Effector memory CD8-positive, alpha-beta T cell (primary cell): ENCODE results near the gene TCF12.
"Not testable (repeated sequence)": the region's sequence is repeated elsewhere in the genome, so short reads cannot be mapped to it uniquely, and the experiment has no call there.

ENCODE experiments used
- ATAC-seq: fragments of 150-1000 bp; cut with Tn5 transposase; replicated peaks from 2 replicates; pipeline ENCODE4 v1.10.0; 2021; ENCODE audit warnings: mild to moderate bottlenecking, moderate library complexity
- DNase-seq, 3 experiments: peaks; one replicate each; pipeline ENCODE4 v3.0.0; 2021
- H3K27ac Mint-ChIP-seq, 2 donors: one replicate each; pipeline ENCODE4 v1.8.0; 2022; ENCODE audit warnings: mild to moderate bottlenecking in 2 of 2, mixed read lengths in 2 of 2, moderate library complexity in 2 of 2
- H3K27me3 Mint-ChIP-seq, 2 donors: one replicate each; pipeline ENCODE4 v1.8.0; 2022; ENCODE audit warnings: mixed read lengths in 2 of 2
- H3K36me3 Mint-ChIP-seq: one replicate; pipeline ENCODE4 v1.8.0; 2022; ENCODE audit warnings: mild to moderate bottlenecking, moderate library complexity, mixed read lengths; ENCODE audit not compliant: insufficient read depth
- H3K4me1 Mint-ChIP-seq, 2 donors: one replicate each; pipeline ENCODE4 v1.8.0; 2022; ENCODE audit warnings: low read depth in 2 of 2, mixed read lengths in 2 of 2
- H3K4me3 Mint-ChIP-seq, 2 donors: one replicate each; pipeline ENCODE4 v1.8.0; 2022; ENCODE audit warnings: mild to moderate bottlenecking in 2 of 2, mixed read lengths in 2 of 2, moderate library complexity in 2 of 2
- H3K9me3 Mint-ChIP-seq, 2 donors: one replicate each; pipeline ENCODE4 v1.8.0; 2022; ENCODE audit warnings: mixed read lengths in 2 of 2

Gene TCF12

DNA sequence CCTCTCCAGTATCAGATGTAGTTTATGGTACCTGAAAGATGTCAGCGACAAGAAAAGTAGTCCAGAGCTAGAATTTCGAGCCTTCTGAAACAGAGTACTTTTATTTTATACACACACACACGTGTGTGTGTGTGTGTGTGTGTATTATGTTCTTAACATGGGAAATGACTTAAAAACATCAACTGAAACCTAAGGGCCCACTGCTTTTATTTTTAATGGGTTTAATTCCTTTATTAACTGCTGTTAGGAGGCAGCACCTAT lies 1.9 kb downstream of the TCF12 start:
- H3K4me1 Mint-ChIP-seq, result peaks cover 29 to 54% of the 10 kb centered on the region in 2 donors
- peak overlapping the region; percentile 87 to 88 for H3K4me3 Mint-ChIP-seq
- H3K9me3 Mint-ChIP-seq, result no peaks in the 10 kb centered on the region

GRCh38 chr15:56923174-56923591 lies 4.7 kb downstream of the TCF12 start:
- H3K27me3 Mint-ChIP-seq, result no peaks in the 10 kb centered on the region
- peaks cover 23% of the 10 kb centered on the region for H3K36me3 Mint-ChIP-seq
- no peaks in the 10 kb centered on the region for H3K9me3 Mint-ChIP-seq
- peaks cover 36 to 62% of the 10 kb centered on the region in 2 donors for H3K4me1 Mint-ChIP-seq
- DNase-seq (no peak), ATAC-seq (no peak)
- H3K4me3 Mint-ChIP-seq, result no peak overlapping the region
- peak overlapping the region in 1 of 2 donors; percentile 25 for H3K27ac Mint-ChIP-seq

More for the DNA sequence above, 1.9 kb downstream of the TCF12 start:
- H3K27ac Mint-ChIP-seq, result peak overlapping the region; percentile 90 to 93
- peaks cover 28% of the 10 kb centered on the region for H3K36me3 Mint-ChIP-seq
- no peak for ATAC-seq
- DNase-seq, result no peak
- H3K27me3 Mint-ChIP-seq, result no peaks in the 10 kb centered on the region

DNA sequence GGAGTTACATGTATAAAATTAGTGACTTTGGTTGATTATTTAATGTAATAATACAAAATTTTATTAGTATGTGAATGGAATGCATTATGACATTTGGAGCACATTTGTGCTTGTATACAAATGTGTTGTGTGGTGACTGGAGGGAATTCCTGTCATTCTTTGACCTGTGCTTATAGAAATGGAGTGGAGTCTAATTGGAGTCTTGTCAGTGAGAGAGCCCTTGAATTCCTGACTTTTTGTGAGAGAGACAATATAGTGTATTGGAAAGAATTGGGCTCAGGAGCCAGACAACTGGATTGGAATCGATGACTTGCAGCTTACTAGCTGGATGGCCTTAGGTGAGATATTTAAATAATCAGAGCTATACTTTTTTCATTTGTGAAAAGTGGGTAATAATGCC lies 9.4 kb downstream of the TCF12 start:
- H3K4me1 Mint-ChIP-seq, result peaks cover 41 to 77% of the 10 kb centered on the region in 2 donors
- peak overlapping the region in 1 of 2 donors; percentile 14 for H3K27ac Mint-ChIP-seq
- no peak overlapping the region for H3K4me3 Mint-ChIP-seq
- peaks cover 6% of the 10 kb centered on the region for H3K36me3 Mint-ChIP-seq
- ATAC-seq (no peak), DNase-seq (no peak)
- H3K27me3 Mint-ChIP-seq, result no peaks in the 10 kb centered on the region
- no peaks in the 10 kb centered on the region for H3K9me3 Mint-ChIP-seq

DNA sequence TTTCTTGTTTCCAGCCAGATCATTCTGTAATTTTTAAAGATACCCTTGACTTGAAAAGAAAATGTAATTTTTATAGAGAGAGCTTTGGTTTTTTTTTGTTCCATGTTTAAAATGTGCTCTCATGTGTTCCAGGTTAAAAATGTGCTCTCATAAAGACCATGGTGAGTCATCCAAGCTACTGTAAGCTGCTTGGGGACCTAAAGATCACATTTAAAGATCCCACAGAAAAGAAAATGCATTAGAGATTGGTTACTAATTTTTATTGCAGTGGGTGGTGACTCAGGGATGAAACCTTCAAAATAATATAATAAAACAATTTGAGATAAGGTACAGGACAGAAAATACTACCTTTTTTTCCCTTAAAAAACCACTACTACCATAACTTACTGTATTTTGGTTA lies 11.0 kb downstream of the TCF12 start:
- DNase-seq (no peak), ATAC-seq (no peak)
- H3K27ac Mint-ChIP-seq, result no peak overlapping the region
- no peaks in the 10 kb centered on the region for H3K9me3 Mint-ChIP-seq
- peaks cover 4% of the 10 kb centered on the region for H3K36me3 Mint-ChIP-seq
- H3K4me1 Mint-ChIP-seq, result peaks cover 43 to 72% of the 10 kb centered on the region in 2 donors
- H3K27me3 Mint-ChIP-seq, result no peaks in the 10 kb centered on the region
- no peak overlapping the region for H3K4me3 Mint-ChIP-seq

DNA sequence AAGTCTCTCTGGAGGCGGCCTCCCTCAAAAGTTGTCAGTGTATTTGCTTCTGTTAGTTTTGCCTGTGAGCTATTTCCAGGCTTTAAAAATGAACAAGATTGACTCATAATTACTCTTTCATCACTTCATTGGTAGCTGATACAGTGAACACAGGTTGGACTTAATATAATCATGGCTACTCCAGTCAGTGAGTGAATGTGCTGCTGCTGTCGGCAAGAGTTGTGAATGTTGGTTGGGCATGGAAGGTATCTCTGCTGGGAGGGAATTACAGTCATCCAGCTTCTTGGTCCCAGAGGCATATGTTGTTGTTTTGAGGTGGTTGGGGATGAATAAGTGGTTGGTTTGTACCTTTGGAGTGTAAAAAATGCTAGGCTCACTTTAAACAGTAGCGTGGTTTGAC lies 11.5 kb downstream of the TCF12 start:
- Mint-ChIP-seq H3K9me3 (no peaks in the 10 kb centered on the region), H3K4me3 (no peak overlapping the region), H3K27me3 (no peaks in the 10 kb centered on the region), H3K4me1 (peaks cover 48 to 74% of the 10 kb centered on the region in 2 donors), H3K27ac (no peak overlapping the region), H3K36me3 (peaks cover 2% of the 10 kb centered on the region)
- ATAC-seq (no peak), DNase-seq (no peak)

GRCh38 chr15:56930669-56931313 lies 12.3 kb downstream of the TCF12 start:
- Mint-ChIP-seq H3K36me3 (peaks cover 2% of the 10 kb centered on the region), H3K27ac (peak overlapping the region in 1 of 2 donors; percentile 64), H3K27me3 (no peaks in the 10 kb centered on the region), H3K9me3 (no peaks in the 10 kb centered on the region), H3K4me1 (peaks cover 44 to 77% of the 10 kb centered on the region in 2 donors), H3K4me3 (no peak overlapping the region)
- ATAC-seq, result no peak
- DNase-seq, result no peak

DNA sequence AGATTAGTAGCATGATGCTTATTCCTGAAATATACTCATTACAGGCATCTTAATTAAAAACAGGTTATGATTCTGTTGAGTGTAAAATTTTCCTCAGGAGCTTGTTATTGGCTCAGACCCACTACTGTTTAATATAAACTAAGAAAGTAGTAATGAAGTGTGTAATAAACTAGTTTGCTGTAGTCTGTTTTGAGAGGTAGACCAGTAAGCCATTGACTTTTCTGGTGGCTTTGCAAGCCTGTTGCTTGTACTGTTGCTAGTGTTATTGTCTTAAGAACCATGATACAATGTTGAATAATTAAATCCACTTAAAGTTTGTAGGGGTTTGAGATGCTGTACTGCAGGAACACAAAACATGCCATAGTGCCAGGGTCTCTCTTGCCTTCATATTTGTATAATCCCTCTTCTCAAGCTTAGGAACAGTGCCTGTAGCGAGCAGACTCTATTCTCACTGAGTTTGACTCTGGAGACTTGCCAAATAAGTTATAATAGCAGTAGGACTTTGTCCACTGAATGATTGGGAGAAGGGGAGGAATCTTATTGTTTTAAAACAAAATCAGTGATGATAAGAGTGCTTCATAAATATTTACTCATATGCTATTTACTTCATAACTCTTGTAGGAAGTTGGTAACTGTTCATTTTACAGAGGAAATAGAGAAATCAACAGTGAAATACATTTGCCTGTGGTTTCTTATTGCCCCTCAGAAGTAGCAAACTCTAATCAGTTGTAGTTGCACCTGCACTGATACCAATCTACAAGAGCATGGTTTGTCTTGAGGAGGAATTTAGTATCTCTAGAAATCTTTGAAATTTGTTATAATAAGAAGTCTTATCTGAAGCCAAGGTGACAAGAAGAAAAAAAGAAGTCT lies 13.4 kb downstream of the TCF12 start:
- Mint-ChIP-seq H3K27ac (peak overlapping the region in 1 of 2 donors; percentile 64), H3K27me3 (no peaks in the 10 kb centered on the region), H3K4me3 (peak overlapping the region in 1 of 2 donors; percentile 17), H3K36me3 (peaks cover 2% of the 10 kb centered on the region), H3K4me1 (peaks cover 46 to 76% of the 10 kb centered on the region in 2 donors), H3K9me3 (no peaks in the 10 kb centered on the region)
- ATAC-seq (peak; percentile 21), DNase-seq (no peak)

DNA sequence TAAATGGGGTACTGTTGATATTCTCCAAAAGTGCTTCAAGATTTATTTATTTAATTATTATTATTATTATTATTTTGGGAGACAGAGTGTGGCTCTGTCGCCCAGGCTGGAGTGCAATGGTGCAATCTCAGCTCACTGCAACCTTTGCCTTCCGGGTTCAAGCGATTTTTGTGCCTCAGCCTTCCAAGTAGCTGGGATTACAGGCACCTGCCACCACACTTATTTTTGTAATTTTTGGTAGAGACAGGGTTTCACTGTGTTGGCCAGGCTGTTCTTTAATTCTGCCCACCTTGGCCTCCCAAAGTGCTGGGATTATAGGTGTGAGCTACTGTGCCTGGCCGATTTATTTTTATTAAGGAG lies 14.0 kb downstream of the TCF12 start:
- H3K27me3 Mint-ChIP-seq, H3K27ac Mint-ChIP-seq, H3K36me3 Mint-ChIP-seq, ATAC-seq, DNase-seq, H3K9me3 Mint-ChIP-seq: not testable (repeated sequence)
- Mint-ChIP-seq H3K4me1 (peaks cover 50 to 79% of the 10 kb centered on the region in 2 donors), H3K4me3 (peak overlapping the region in 1 of 2 donors; percentile 17)

DNA sequence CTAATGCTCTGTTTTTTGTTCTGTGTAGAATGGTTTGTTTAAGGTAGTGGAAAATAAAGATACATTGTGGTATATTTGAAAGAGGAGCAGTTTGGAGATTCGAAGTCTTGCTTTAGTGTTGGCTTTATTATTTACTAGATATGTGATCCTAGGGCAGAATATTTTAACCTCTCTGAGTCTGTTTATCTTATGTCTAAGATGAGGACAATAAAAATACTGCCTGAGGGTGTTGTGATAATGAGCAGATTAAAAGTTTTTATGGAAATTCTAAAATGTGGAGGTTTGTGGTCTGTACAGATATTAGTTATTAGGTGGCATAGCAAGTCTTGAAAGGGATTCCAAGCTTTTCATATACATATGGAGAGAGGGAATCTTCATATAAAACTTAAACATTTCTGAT lies 15.0 kb downstream of the TCF12 start:
- H3K9me3 Mint-ChIP-seq, result no peaks in the 10 kb centered on the region
- no peak overlapping the region for H3K4me3 Mint-ChIP-seq
- DNase-seq, result no peak
- H3K27me3 Mint-ChIP-seq, result no peaks in the 10 kb centered on the region
- peak overlapping the region; percentile 4 for H3K27ac Mint-ChIP-seq
- ATAC-seq, result no peak
- H3K4me1 Mint-ChIP-seq, result peaks cover 51 to 81% of the 10 kb centered on the region in 2 donors
- H3K36me3 Mint-ChIP-seq, result peaks cover 2% of the 10 kb centered on the region

- DNase-seq (no peak), ATAC-seq (no peak)
- no peaks in the 10 kb centered on the region for H3K9me3 Mint-ChIP-seq
- no peaks in the 10 kb centered on the region for H3K27me3 Mint-ChIP-seq
- peaks cover 2% of the 10 kb centered on the region for H3K36me3 Mint-ChIP-seq
- H3K27ac Mint-ChIP-seq, result no peak overlapping the region
- no peak overlapping the region for H3K4me3 Mint-ChIP-seq
- peaks cover 55 to 85% of the 10 kb centered on the region in 2 donors for H3K4me1 Mint-ChIP-seq
These were observed 15.4 kb downstream of the TCF12 start for GRCh38 chr15:56933811-56934210.

DNA sequence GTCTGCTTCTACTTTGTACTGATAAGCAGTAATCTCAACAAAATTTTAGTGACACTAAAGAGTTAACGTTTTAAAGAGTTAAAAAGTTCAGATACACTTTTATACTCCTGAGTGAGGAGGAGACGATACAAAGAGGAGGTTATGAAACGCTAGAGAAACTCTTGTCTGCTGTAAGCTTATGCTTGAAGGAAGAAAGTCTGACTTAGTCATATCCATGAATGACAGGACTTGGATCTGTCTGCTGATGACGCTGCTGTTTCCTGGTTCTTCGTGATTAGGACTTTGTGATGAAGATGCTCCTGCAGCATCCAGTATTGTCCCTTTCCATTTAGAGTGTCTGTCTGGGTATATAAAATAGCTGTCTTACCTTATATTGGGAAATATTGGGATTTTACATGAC lies 15.8 kb downstream of the TCF12 start:
- DNase-seq, result no peak
- Mint-ChIP-seq H3K36me3 (peaks cover 2% of the 10 kb centered on the region), H3K9me3 (no peaks in the 10 kb centered on the region), H3K27ac (no peak overlapping the region), H3K4me1 (peaks cover 58 to 84% of the 10 kb centered on the region in 2 donors), H3K4me3 (no peak overlapping the region), H3K27me3 (no peaks in the 10 kb centered on the region)
- no peak for ATAC-seq

GRCh38 chr15:56936929-56937328 lies 18.5 kb downstream of the TCF12 start:
- Mint-ChIP-seq H3K27ac (no peak overlapping the region), H3K4me1 (peaks cover 50 to 64% of the 10 kb centered on the region in 2 donors), H3K4me3 (peak overlapping the region in 1 of 2 donors; percentile 11), H3K36me3 (peaks cover 12% of the 10 kb centered on the region), H3K9me3 (no peaks in the 10 kb centered on the region), H3K27me3 (no peaks in the 10 kb centered on the region)
- no peak for ATAC-seq
- no peak for DNase-seq

DNA sequence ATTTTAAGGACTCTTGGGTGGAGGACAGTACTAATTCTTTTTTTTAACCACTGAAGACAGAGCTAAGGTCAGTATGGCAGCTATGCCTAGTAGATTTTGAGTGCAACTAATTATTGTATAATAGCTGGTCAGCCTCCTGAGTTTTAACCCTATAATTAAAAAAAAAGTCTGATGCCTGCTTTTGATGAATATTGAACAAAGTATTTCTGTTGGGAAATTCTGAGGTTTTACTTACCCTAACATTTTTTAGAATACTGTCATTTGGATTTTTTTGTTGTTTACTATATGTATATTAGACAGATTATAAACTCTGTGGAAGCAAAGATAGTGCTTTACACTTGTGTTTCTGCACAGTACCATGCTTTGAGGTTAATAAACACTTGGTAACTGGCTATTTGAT lies 20.8 kb downstream of the TCF12 start:
- Mint-ChIP-seq H3K4me1 (peaks cover 39 to 57% of the 10 kb centered on the region in 2 donors), H3K27me3 (no peaks in the 10 kb centered on the region), H3K36me3 (peaks cover 10% of the 10 kb centered on the region), H3K4me3 (no peak overlapping the region), H3K27ac (peak overlapping the region in 1 of 2 donors; percentile 1), H3K9me3 (no peaks in the 10 kb centered on the region)
- DNase-seq (no peak), ATAC-seq (no peak)

DNA sequence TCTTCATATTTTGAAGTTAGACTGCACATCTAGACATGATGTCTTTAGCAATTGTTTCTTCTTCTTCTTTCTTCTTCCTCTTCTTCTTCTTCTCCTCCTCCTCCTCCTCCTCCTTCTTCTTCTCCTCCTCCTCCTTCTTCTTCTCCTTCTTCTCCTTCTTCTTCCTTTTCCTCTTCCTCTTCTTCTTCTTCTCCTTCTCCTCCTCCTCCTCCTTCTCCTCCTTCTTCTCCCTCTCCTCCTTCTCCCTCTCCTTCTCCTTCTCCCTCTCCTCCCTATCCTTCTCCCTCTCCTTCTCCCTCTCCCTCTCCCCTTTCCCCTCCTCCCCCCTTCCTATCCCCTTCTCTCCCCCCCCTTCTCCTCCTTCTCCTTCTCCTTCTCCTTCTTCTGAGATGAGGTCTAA lies 21.9 kb downstream of the TCF12 start:
- H3K4me3 Mint-ChIP-seq, result no peak overlapping the region
- H3K27ac Mint-ChIP-seq, result peak overlapping the region in 1 of 2 donors; percentile 87
- ATAC-seq (no peak), DNase-seq (no peak)
- H3K4me1 Mint-ChIP-seq, result peaks cover 33 to 49% of the 10 kb centered on the region in 2 donors
- peaks cover 10% of the 10 kb centered on the region for H3K36me3 Mint-ChIP-seq
- no peaks in the 10 kb centered on the region for H3K9me3 Mint-ChIP-seq
- H3K27me3 Mint-ChIP-seq, result no peaks in the 10 kb centered on the region
